Kidney epithelial cell (primary cell): ENCODE data around the gene HTR1D. TPM values are rescaled to one million over a fixed set of nuclear protein-coding genes. Genes with fewer than 3 reads are reported as not detected.
A peak's percentile ranks its signal among the peaks of the same experiment; 100 is the strongest.

Experiments used
- DNase-seq: peaks from one replicate; pipeline ENCODE4 v3.0.0-alpha.2; 2010; ENCODE audit warnings: low read depth
- H3K27me3 ChIP-seq: 2 replicates; pipeline ENCODE4 v1.6.0; 2011; ENCODE audit warnings: low read length; ENCODE audit not compliant: control insufficient read depth, insufficient read depth
- H3K36me3 ChIP-seq: 2 replicates; pipeline ENCODE4 v1.5.1; 2011; ENCODE audit warnings: low read length; ENCODE audit not compliant: control insufficient read depth, insufficient read depth
- H3K4me3 ChIP-seq: 2 replicates; pipeline ENCODE4 v1.5.1; 2011; ENCODE audit warnings: low read depth, mild to moderate bottlenecking, control low read depth, low read length
- CTCF ChIP-seq: IDR thresholded peaks from 2 replicates; pipeline ENCODE4 v1.5.1; 2011; ENCODE audit warnings: mild to moderate bottlenecking, moderate library complexity, low read length, control low read depth, inconsistent platforms; ENCODE audit not compliant: insufficient read depth, poor library complexity, severe bottlenecking
- total RNA-seq: library from RNA; depleted of rRNA; stranded (reverse); fragments of >200 nt; gene quantifications from 2 replicates; pipeline ENCODE4 v1.2.3, GENCODE V29; 2015

Gene HTR1D
- total RNA-seq, 1 donor from 2014 or later = 1.6 TPM

- DNase-seq = no peak
- TF ChIP-seq CTCF = no peak
- Histone ChIP-seq H3K4me3 (peak overlapping the region; percentile 49), H3K27me3 (no peaks in the 10 kb centered on the region), H3K36me3 (no peaks in the 10 kb centered on the region)
These were observed 39.6 kb downstream of the HTR1D start for GRCh38 chr1:23177438-23178380.

DNA sequence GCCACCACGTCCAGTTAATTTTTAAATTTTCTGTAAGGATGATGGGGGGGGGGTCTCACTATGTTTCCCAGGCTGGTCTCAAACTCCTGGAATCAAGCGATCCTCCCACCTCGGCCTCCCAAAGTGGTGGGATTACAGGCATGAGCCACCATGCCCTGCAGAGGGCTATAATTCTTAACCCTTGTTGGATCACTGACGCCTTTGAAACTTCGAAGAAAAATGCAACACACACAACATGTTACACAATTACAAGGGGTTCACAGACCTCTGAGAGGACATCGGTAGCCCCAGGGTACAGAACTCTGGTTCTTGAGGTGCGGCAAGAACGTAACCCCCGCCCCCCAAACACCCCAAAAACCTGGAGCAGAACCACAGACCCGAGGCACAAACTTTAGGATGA is 40.3 kb downstream of the HTR1D start:
- no peaks in the 10 kb centered on the region for H3K27me3 ChIP-seq
- H3K4me3 ChIP-seq = peak overlapping the region; percentile 49
- DNase-seq = no peak
- no peaks in the 10 kb centered on the region for H3K36me3 ChIP-seq
- TF ChIP-seq CTCF = no peak

GRCh38 chr1:23174426-23175110 is 42.7 kb downstream of the HTR1D start:
- no peak for DNase-seq
- no peak for TF ChIP-seq CTCF
- Histone ChIP-seq H3K27me3 (no peaks in the 10 kb centered on the region), H3K4me3 (no peak overlapping the region), H3K36me3 (no peaks in the 10 kb centered on the region)

DNA sequence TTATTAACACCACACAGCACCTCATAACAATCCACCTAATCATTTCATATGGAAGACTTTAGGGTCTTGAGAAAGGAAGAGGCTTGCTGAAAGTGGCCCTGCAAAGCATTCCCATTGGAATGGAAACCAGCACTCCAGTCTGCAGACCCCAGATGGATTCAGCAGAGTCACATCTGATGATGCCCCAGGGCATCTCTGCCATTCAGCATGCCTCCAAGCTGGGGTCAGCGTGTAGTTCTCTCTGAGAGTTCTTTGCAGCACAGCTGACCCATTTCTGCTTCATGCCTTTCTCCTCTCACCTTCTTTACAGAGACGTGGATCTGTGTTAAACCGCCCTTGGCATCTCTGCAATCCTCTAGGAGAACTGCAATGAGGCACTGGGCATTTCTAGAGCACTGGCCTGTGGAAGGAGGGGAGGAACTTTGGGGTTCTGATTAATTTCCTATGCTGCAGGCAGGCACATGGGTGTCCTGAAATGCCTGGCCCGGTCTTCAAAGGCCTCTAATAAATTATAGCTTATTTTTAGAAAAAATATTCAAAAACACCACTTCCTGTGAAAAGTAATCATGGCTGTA is 46.0 kb downstream of the HTR1D start:
- H3K36me3 ChIP-seq = no peaks in the 10 kb centered on the region
- H3K4me3 ChIP-seq = no peak overlapping the region
- DNase-seq = no peak
- no peak for TF ChIP-seq CTCF
- H3K27me3 ChIP-seq = no peaks in the 10 kb centered on the region

- no peak for DNase-seq
- TF ChIP-seq CTCF = no peak
- Histone ChIP-seq H3K36me3 (no peaks in the 10 kb centered on the region), H3K4me3 (no peak overlapping the region), H3K27me3 (no peaks in the 10 kb centered on the region)
These were observed 47.5 kb downstream of the HTR1D start for GRCh38 chr1:23169727-23170335.
